HL-60 (cell line): ENCODE data around the gene TERB1.

ENCODE experiments used
- DNase-seq, 2 experiments: peaks; one replicate each; pipeline ENCODE4 v3.0.0-alpha.2; 2010 to 2020; ENCODE audit warnings: low read depth in 1 of 2, low spot score in 1 of 2
- H3K27ac ChIP-seq: fragments of 250-450 bp; sonication (Bioruptor Pico); replicated peaks from 2 replicates; pipeline ENCODE4 v1.5.1; 2020; ENCODE audit warnings: mild to moderate bottlenecking, moderate library complexity
- H3K27me3 ChIP-seq: fragments of 250-450 bp; sonication (Bioruptor Pico); 2 replicates; pipeline ENCODE4 v1.5.1; 2021; ENCODE audit warnings: mild to moderate bottlenecking, moderate library complexity; ENCODE audit not compliant: insufficient read depth, poor library complexity, severe bottlenecking
- H3K4me3 ChIP-seq: replicated peaks from 2 replicates; pipeline ENCODE4 v1.5.1; 2011; ENCODE audit warnings: mild to moderate bottlenecking, control low read depth, low read length; ENCODE audit not compliant: insufficient read depth
- CTCF ChIP-seq: IDR thresholded peaks from one replicate; pipeline ENCODE4 v1.5.1; 2011; ENCODE audit warnings: low read length, control low read depth, inconsistent platforms; ENCODE audit not compliant: insufficient read depth
- GABPA ChIP-seq: IDR thresholded peaks from 2 replicates; pipeline ENCODE4 v1.6.1; 2012; ENCODE audit warnings: low read depth
- POLR2AphosphoS5 ChIP-seq: IDR thresholded peaks from 2 replicates; pipeline ENCODE4 v1.6.1; 2012; ENCODE audit warnings: low read depth
- REST ChIP-seq: IDR thresholded peaks from 2 replicates; pipeline ENCODE4 v1.6.1; 2012; ENCODE audit warnings: low read depth; ENCODE audit not compliant: insufficient replicate concordance
- SPI1 ChIP-seq: IDR thresholded peaks from 2 replicates; pipeline ENCODE4 v1.6.1; 2012; ENCODE audit warnings: low read depth, mild to moderate bottlenecking, borderline replicate concordance

Gene TERB1

DNA sequence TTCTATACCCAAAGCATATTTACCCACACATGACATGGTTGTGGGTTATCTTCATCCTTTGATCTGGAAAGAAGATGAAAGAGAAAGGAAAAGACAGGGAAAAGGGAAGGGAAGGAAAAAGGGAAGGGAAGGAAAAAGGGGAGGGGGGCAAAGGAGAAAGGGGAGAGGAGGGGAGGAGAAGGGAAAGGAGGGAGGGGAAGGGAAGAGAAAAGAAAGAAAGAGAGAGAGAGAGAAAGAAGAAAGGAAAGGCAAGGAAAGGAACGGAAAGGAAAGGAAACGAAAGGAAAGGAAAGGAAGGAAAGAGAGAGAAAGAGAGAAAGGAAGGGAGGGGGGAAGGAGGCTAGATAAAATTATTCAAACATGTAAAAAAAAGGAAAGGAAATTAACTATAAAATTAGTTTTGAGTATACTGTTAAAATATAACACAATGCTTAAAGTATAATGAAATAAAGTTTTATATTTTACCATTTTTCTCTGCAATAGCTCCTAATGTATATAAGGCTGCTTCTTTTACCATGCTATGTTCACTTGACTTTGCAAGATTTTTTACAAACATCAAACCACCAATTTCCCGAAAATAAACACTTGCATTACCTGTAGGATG is 11.2 kb downstream of the TERB1 start:
- no peak overlapping the region for H3K4me3 ChIP-seq
- no peak for DNase-seq
- no peak overlapping the region for H3K27ac ChIP-seq
- no peaks in the 10 kb centered on the region for H3K27me3 ChIP-seq
- TF ChIP-seq POLR2AphosphoS5 = no peak
- TF ChIP-seq SPI1 = no peak
- TF ChIP-seq REST = no peak
- no peak for TF ChIP-seq CTCF
- no peak for TF ChIP-seq GABPA

DNA sequence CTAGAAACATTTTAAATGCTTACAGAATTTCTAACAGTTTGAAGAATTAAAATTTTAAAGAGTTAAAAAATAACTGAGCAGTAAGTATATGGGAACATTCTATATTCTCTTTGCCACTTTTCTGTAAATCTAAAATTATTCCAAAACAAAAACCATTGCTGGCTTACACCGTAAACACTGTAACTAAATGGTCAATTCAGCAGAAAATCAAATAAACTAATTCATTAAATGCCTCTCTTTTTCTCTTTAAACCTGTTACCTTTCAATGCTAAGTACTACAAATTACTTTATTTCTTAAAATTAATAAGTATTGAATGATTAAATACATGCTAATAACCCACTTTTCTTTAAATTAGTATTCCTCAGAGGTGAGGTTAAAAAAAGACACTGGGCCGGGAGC is 14.0 kb downstream of the TERB1 start:
- no peak overlapping the region for H3K4me3 ChIP-seq
- DNase-seq = no peak
- no peak overlapping the region for H3K27ac ChIP-seq
- no peaks in the 10 kb centered on the region for H3K27me3 ChIP-seq
- TF ChIP-seq CTCF (no peak), REST (no peak), GABPA (no peak), SPI1 (no peak), POLR2AphosphoS5 (no peak)

- no peak overlapping the region for H3K27ac ChIP-seq
- TF ChIP-seq GABPA = no peak
- no peak for TF ChIP-seq SPI1
- no peak for TF ChIP-seq POLR2AphosphoS5
- no peak for TF ChIP-seq REST
- TF ChIP-seq CTCF = no peak
Observed at GRCh38 chr16:66786551-66786950, 14.8 kb downstream of the TERB1 start.

More at GRCh38 chr16:66786551-66786950, 14.8 kb downstream of the TERB1 start:
- Histone ChIP-seq H3K4me3 (no peak overlapping the region), H3K27me3 (no peaks in the 10 kb centered on the region)
- no peak for DNase-seq
